Endothelial cell (in vitro differentiated cells): ENCODE measurements around the gene ANXA8. TPM values are rescaled to one million over a fixed set of nuclear protein-coding genes. Genes with fewer than 3 reads are reported as not detected.

Experiments used
- DNase-seq: peaks from one replicate; pipeline ENCODE4 v3.0.0; 2021; ENCODE audit warnings: low spot score
- H3K27ac Mint-ChIP-seq: one replicate; pipeline ENCODE4 v1.8.0; 2021; ENCODE audit warnings: mixed read lengths, inconsistent platforms; ENCODE audit not compliant: unreplicated experiment
- H3K27me3 Mint-ChIP-seq: one replicate; pipeline ENCODE4 v1.8.0; 2021; ENCODE audit warnings: mild to moderate bottlenecking, moderate library complexity, mixed read lengths, inconsistent platforms; ENCODE audit not compliant: unreplicated experiment
- H3K36me3 Mint-ChIP-seq: one replicate; pipeline ENCODE4 v1.8.0; 2021; ENCODE audit warnings: mild to moderate bottlenecking, low read depth, mixed read lengths, inconsistent platforms; ENCODE audit not compliant: unreplicated experiment
- H3K4me1 Mint-ChIP-seq: one replicate; pipeline ENCODE4 v1.8.0; 2021; ENCODE audit warnings: mild to moderate bottlenecking, mixed read lengths, inconsistent platforms; ENCODE audit not compliant: unreplicated experiment
- H3K4me3 Mint-ChIP-seq: one replicate; pipeline ENCODE4 v1.8.0; 2021; ENCODE audit warnings: mild to moderate bottlenecking, mixed read lengths, inconsistent platforms; ENCODE audit not compliant: unreplicated experiment
- H3K9me3 Mint-ChIP-seq: one replicate; pipeline ENCODE4 v1.8.0; 2021; ENCODE audit warnings: mixed read lengths, inconsistent platforms; ENCODE audit not compliant: unreplicated experiment
- CTCF ChIP-seq: fragments of 200-600 bp; sonication (generic); IDR thresholded peaks from one replicate; pipeline ENCODE4 v1.5.0; 2021; ENCODE audit warnings: antibody characterized with exemption; ENCODE audit not compliant: unreplicated experiment
- total RNA-seq: library from RNA; stranded (reverse); fragmentation: NEBNext Ultra II Directional; extraction: Animal tissue kit (Norgen Biotek cat#: 25700); gene quantifications from one replicate; pipeline ENCODE4 v1.2.1, GENCODE V29; 2021; ENCODE audit not compliant: unreplicated experiment

Gene ANXA8
- total RNA-seq, 1 donor from 2014 or later: not detected

- peaks cover 19% of the 10 kb centered on the region for H3K4me1 Mint-ChIP-seq
- no peak overlapping the region for H3K27ac Mint-ChIP-seq
- H3K27me3 Mint-ChIP-seq: peaks cover 15% of the 10 kb centered on the region
- H3K36me3 Mint-ChIP-seq: peaks cover 6% of the 10 kb centered on the region
- DNase-seq: no peak
- TF ChIP-seq CTCF: no peak
- no peak overlapping the region for H3K4me3 Mint-ChIP-seq
- H3K9me3 Mint-ChIP-seq: no peaks in the 10 kb centered on the region
These were observed 34.6 kb downstream of the ANXA8 start for GRCh38 chr10:47449102-47449978.

- H3K9me3 Mint-ChIP-seq: no peaks in the 10 kb centered on the region
- peaks cover 13% of the 10 kb centered on the region for H3K27me3 Mint-ChIP-seq
- DNase-seq: no peak
- H3K4me1 Mint-ChIP-seq: peaks cover 19% of the 10 kb centered on the region
- H3K4me3 Mint-ChIP-seq: no peak overlapping the region
- no peak overlapping the region for H3K27ac Mint-ChIP-seq
- TF ChIP-seq CTCF: no peak
- H3K36me3 Mint-ChIP-seq: peaks cover 6% of the 10 kb centered on the region
These were observed 36.2 kb downstream of the ANXA8 start for GRCh38 chr10:47447705-47448104.

- Mint-ChIP-seq H3K9me3 (no peaks in the 10 kb centered on the region), H3K27ac (no peak overlapping the region), H3K4me1 (peaks cover 19% of the 10 kb centered on the region), H3K4me3 (no peak overlapping the region), H3K27me3 (peaks cover 13% of the 10 kb centered on the region), H3K36me3 (peaks cover 6% of the 10 kb centered on the region)
- no peak for DNase-seq
- TF ChIP-seq CTCF: no peak
These were observed 36.7 kb downstream of the ANXA8 start for GRCh38 chr10:47447209-47447608.

GRCh38 chr10:47445720-47446119 lies 38.2 kb downstream of the ANXA8 start:
- peaks cover 13% of the 10 kb centered on the region for H3K27me3 Mint-ChIP-seq
- no peak for DNase-seq
- no peak overlapping the region for H3K27ac Mint-ChIP-seq
- peaks cover 6% of the 10 kb centered on the region for H3K36me3 Mint-ChIP-seq
- no peak overlapping the region for H3K4me3 Mint-ChIP-seq
- TF ChIP-seq CTCF: no peak
- peaks cover 19% of the 10 kb centered on the region for H3K4me1 Mint-ChIP-seq
- H3K9me3 Mint-ChIP-seq: no peaks in the 10 kb centered on the region

- no peak overlapping the region for H3K4me3 Mint-ChIP-seq
- TF ChIP-seq CTCF: no peak
- H3K4me1 Mint-ChIP-seq: peaks cover 14% of the 10 kb centered on the region
- H3K9me3 Mint-ChIP-seq: no peaks in the 10 kb centered on the region
- H3K36me3 Mint-ChIP-seq: peaks cover 6% of the 10 kb centered on the region
- peaks cover 13% of the 10 kb centered on the region for H3K27me3 Mint-ChIP-seq
- DNase-seq: no peak
- H3K27ac Mint-ChIP-seq: no peak overlapping the region
These were observed 39.9 kb downstream of the ANXA8 start for GRCh38 chr10:47444047-47444446.
